ENCODE results near the gene CALD1. TPM values are rescaled to one million over a fixed set of nuclear protein-coding genes. Genes with fewer than 3 reads are reported as not detected.
A peak's percentile ranks its signal among the peaks of the same experiment; 100 is the strongest.

Gene CALD1
- total RNA-seq, 1 donor from 2014 or later: 352 TPM

DNA sequence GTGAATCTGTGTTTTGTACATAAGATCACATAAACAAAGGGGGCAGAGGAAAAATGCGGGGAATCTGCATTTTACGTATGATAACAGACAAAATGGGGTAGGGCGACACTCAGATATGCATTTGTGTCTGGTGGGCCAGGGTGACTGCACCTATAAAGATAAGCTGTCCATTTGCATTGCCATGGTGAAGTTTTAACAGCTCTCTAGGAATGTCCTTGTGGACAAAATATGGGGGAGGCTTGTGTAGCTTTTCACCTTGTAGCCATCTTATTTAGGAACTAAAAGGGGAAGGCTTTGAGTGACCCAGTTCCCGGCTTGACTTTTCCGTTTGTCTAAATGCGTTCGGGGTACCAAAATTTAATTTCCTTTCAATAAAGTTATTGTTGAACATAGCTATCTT is 114.5 kb downstream of the CALD1 start:
- Histone ChIP-seq H3K27me3 (no peaks in the 10 kb centered on the region), H3K4me3 (no peak overlapping the region), H3K4me1 (peaks cover 12 to 38% of the 10 kb centered on the region in 2 donors), H3K27ac (peak overlapping the region; percentile 77 to 85), H3K36me3 (peaks cover 3 to 7% of the 10 kb centered on the region in 2 donors), H3K9me3 (peaks cover 0 to 10% of the 10 kb centered on the region in 2 donors)
- TF ChIP-seq, protein P1, sequence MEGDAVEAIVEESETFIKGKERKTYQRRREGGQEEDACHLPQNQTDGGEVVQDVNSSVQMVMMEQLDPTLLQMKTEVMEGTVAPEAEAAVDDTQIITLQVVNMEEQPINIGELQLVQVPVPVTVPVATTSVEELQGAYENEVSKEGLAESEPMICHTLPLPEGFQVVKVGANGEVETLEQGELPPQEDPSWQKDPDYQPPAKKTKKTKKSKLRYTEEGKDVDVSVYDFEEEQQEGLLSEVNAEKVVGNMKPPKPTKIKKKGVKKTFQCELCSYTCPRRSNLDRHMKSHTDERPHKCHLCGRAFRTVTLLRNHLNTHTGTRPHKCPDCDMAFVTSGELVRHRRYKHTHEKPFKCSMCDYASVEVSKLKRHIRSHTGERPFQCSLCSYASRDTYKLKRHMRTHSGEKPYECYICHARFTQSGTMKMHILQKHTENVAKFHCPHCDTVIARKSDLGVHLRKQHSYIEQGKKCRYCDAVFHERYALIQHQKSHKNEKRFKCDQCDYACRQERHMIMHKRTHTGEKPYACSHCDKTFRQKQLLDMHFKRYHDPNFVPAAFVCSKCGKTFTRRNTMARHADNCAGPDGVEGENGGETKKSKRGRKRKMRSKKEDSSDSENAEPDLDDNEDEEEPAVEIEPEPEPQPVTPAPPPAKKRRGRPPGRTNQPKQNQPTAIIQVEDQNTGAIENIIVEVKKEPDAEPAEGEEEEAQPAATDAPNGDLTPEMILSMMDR (IDR thresholded peaks at IDR 0.05): no peak
- DNase-seq (ENCODE audit: low spot score in 2 of 2): no peak
- intact Hi-C loops (cut with DNase I): no loop called here

DNA sequence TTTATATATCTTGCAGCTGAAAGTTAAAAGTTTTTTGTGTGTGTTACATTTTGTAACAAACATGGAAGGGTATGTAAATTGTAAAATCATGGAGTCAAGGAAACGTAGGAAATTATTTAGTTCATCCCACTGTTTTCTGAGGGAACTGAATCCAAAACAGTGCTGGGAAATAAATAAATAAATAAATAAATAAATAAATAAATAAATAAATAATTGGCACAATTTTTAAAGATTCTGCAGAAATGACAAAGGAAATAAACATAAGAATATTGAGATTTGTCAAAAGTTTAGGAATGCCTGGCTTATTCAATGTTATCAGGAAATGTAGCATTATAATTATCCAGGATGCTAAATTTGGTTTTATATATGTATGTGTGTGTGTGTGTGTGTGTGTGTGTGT is 115.5 kb downstream of the CALD1 start:
- H3K27ac ChIP-seq: peak overlapping the region in 1 of 2 donors; percentile 12
- intact Hi-C loops (cut with DNase I): no loop called here
- peaks cover 3 to 7% of the 10 kb centered on the region in 2 donors for H3K36me3 ChIP-seq
- peaks cover 17 to 41% of the 10 kb centered on the region in 2 donors for H3K4me1 ChIP-seq
- DNase-seq (ENCODE audit: low spot score in 2 of 2): no peak
- H3K4me3 ChIP-seq: no peak overlapping the region
- peaks cover 0 to 10% of the 10 kb centered on the region in 2 donors for H3K9me3 ChIP-seq
- H3K27me3 ChIP-seq: no peaks in the 10 kb centered on the region
- TF ChIP-seq, protein P1 (IDR thresholded peaks at IDR 0.05): no peak

DNA sequence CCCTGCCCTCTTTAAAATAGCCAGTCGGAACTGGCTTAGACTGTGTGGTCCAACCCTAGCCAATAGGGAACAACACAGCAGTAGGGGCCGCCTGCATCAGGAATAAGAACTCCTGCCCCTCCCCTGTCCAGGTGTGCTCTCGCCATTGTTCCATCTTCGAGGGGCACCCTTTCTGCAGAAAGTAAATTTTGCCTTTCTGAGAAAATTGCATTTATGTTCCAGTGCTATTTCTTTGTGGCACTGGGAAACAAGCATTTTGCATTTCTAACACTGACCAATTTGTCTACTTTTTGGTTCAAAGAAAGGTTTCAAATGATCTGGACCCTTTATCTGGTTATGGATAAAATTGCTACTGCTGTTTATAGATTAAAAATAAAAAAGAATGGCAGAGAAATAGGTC is 116.6 kb downstream of the CALD1 start:
- Histone ChIP-seq H3K36me3 (peaks cover 3 to 7% of the 10 kb centered on the region in 2 donors), H3K4me3 (no peak overlapping the region), H3K27me3 (no peaks in the 10 kb centered on the region), H3K9me3 (peaks cover 0 to 10% of the 10 kb centered on the region in 2 donors), H3K4me1 (peaks cover 17 to 41% of the 10 kb centered on the region in 2 donors), H3K27ac (no peak overlapping the region)
- intact Hi-C loops (cut with DNase I): no loop called here
- no peak for DNase-seq (ENCODE audit: low spot score in 2 of 2)
- TF ChIP-seq, protein P1 (IDR thresholded peaks at IDR 0.05): no peak

DNA sequence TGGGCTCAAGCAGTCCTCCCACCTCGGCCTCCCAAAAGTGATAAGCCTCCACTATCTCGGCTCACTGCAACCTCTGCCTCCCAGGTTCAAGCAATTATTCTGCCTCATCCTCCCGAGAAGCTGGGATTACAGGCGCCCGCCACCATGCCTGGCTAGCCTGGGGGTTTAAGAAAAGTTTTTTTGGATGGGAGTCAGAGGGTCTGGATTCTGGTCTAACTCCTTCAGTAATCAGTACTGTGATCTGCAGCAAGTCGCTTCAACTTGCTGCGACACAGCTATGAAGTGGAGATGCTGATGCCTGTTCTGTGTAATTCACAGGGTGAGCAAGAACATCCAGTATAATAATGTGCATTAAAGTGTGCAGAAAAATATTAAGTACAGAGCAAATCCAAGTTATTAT is 118.5 kb downstream of the CALD1 start:
- no peak for DNase-seq (ENCODE audit: low spot score in 2 of 2)
- H3K4me1 ChIP-seq: peaks cover 15 to 41% of the 10 kb centered on the region in 2 donors
- TF ChIP-seq, protein P1 (IDR thresholded peaks at IDR 0.05): no peak
- H3K27ac ChIP-seq: peak overlapping the region; percentile 21 to 41
- no peaks in the 10 kb centered on the region for H3K27me3 ChIP-seq
- intact Hi-C loops (cut with DNase I): no loop called here
- peaks cover 0 to 10% of the 10 kb centered on the region in 2 donors for H3K9me3 ChIP-seq
- H3K4me3 ChIP-seq: no peak overlapping the region
- peaks cover 7 to 20% of the 10 kb centered on the region in 2 donors for H3K36me3 ChIP-seq

DNA sequence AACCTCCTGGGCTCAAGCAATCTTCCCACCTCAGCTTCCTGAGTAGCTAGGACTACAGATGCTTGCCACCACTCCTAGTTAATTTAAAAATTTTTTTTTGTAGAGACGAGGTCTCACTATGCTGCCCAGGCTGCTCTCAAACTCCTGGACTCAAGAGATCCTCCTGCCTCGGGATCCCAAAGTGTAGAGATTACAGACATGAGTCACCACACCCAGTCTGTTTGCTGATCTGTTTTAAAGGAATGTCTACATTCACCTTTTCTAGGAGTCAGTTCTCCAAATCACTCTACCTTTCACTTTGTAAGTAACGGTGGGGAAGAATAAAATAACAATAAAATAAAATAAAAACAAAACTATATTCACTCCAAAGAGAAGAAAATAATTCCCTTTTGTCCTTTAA is 120.3 kb downstream of the CALD1 start:
- no peak for DNase-seq (ENCODE audit: low spot score in 2 of 2)
- H3K9me3 ChIP-seq: peaks cover 0 to 10% of the 10 kb centered on the region in 2 donors
- H3K27me3 ChIP-seq: no peaks in the 10 kb centered on the region
- TF ChIP-seq, protein P1 (IDR thresholded peaks at IDR 0.05): no peak
- peak overlapping the region in 1 of 2 donors; percentile 22 for H3K4me3 ChIP-seq
- peaks cover 19 to 56% of the 10 kb centered on the region in 2 donors for H3K4me1 ChIP-seq
- H3K36me3 ChIP-seq: peaks cover 7 to 21% of the 10 kb centered on the region in 2 donors
- H3K27ac ChIP-seq: peak overlapping the region; percentile 77 to 78
- intact Hi-C loops (cut with DNase I): no loop called here
